HCT116 (cell line): ENCODE measurements around the gene DYNC1LI1. TPM values are rescaled to one million over a fixed set of nuclear protein-coding genes. Genes with fewer than 3 reads are reported as not detected.

ENCODE experiments used
- ATAC-seq: fragments of 200-7000 bp; cut with Tn5 transposase; 2 replicates; pipeline ENCODE4 v1.9.1; 2020; ENCODE audit warnings: mild to moderate bottlenecking, moderate library complexity
- BruUV-seq: library from RNA; stranded (reverse); fragments of 400-500 nt; replicated peaks from 2 replicates; lab custom pipeline; 2021; lab: Mats Ljungman, UMichigan
- CTCF ChIA-PET: fragments of 300-600 bp; sonication (Branson Sonifier 250); formaldehyde crosslinking; loops from one replicate; lab custom pipeline; 2021; ENCODE audit warnings: antibody characterized with exemption; lab: Charles Lee
- POLR2A ChIA-PET: fragments of 300-600, 350-600 bp; sonication (Branson Sonifier 250); formaldehyde crosslinking; loops from one replicate; lab custom pipeline; 2021; ENCODE audit warnings: antibody characterized with exemption; lab: Charles Lee
- RAD21 ChIA-PET, 2 experiments: fragments of 300-600 bp; sonication (Branson Sonifier 250); formaldehyde crosslinking; loops; one replicate each; lab custom pipeline; 2023; ENCODE audit warnings: low total read pairs in 2 of 2; ENCODE audit not compliant: uncharacterized antibody in 2 of 2, unreplicated experiment in 2 of 2, low non-redundant PET in 1 of 2; lab: Charles Lee
- DNase-seq: peaks from one replicate; pipeline ENCODE4 v3.0.0-alpha.2; 2010; ENCODE audit warnings: low read depth, low spot score
- H2AFZ ChIP-seq: fragments of 200-600 bp; shearing (Covaris generic), sonication (generic); 2 replicates; pipeline ENCODE4 v1.6.1; 2017; ENCODE audit warnings: low read depth, mixed run types, mixed read lengths, antibody characterized with exemption, low read length; ENCODE audit not compliant: poor library complexity, severe bottlenecking
- H3K27ac ChIP-seq: 2 replicates; pipeline ENCODE4 v1.5.1; 2012; ENCODE audit warnings: low read depth, low read length
- H3K27me3 ChIP-seq: fragments of 200-600 bp; sonication (generic); 2 replicates; pipeline ENCODE4 v1.6.1; 2016; ENCODE audit warnings: mixed run types, low read length, mixed read lengths; ENCODE audit not compliant: insufficient read depth
- H3K36me3 ChIP-seq, 2 experiments: fragments of 200-500 bp in 1 of 2; fragments of 200-600 bp in 1 of 2; sonication (Bioruptor generic) in 1 of 2; sonication (generic) in 1 of 2; 2 replicates each; pipeline versions ENCODE4 v1.5.1 to v1.6.1; 2014 to 2016; ENCODE audit warnings: low read length in 2 of 2, inconsistent platforms in 1 of 2, mixed read lengths in 1 of 2, mixed run types in 1 of 2; ENCODE audit not compliant: insufficient read depth in 2 of 2, control insufficient read depth in 1 of 2
- H3K4me1 ChIP-seq, 2 experiments: fragments of 200-600 bp in 1 of 2; sonication (generic) in 1 of 2; 2 replicates each; pipeline versions ENCODE4 v1.5.1 to v1.6.1; 2012 to 2017; ENCODE audit warnings: low read length in 2 of 2, inconsistent platforms in 1 of 2, mild to moderate bottlenecking in 1 of 2, mixed read lengths in 1 of 2, mixed run types in 1 of 2, moderate library complexity in 1 of 2; ENCODE audit not compliant: insufficient read depth in 2 of 2, control insufficient read depth in 1 of 2
- H3K4me2 ChIP-seq: fragments of 200-600 bp; sonication (generic); 2 replicates; pipeline ENCODE4 v1.6.1; 2017; ENCODE audit warnings: mixed run types, low read length, mixed read lengths
- H3K4me3 ChIP-seq, 2 experiments: fragments of 200-600 bp in 1 of 2; sonication (generic) in 1 of 2; replicated peaks in 1 of 2; 2 replicates each; pipeline ENCODE4 v1.5.1; 2011 to 2016; ENCODE audit warnings: low read length in 2 of 2, control low read depth in 1 of 2, low read depth in 1 of 2, mild to moderate bottlenecking in 1 of 2, mixed read lengths in 1 of 2, mixed run types in 1 of 2
- H3K79me2 ChIP-seq: fragments of 200-600 bp; sonication (generic); 2 replicates; pipeline ENCODE4 v1.6.1; 2017; ENCODE audit warnings: mild to moderate bottlenecking, mixed run types, low read length, moderate library complexity, mixed read lengths; ENCODE audit not compliant: insufficient read depth
- H3K9ac ChIP-seq: fragments of 200-600 bp; sonication (generic); 2 replicates; pipeline ENCODE4 v1.6.1; 2016; ENCODE audit warnings: low read length, mixed read lengths
- H3K9me2 ChIP-seq: fragments of 200-600 bp; sonication (generic), shearing (Covaris generic); 2 replicates; pipeline ENCODE4 v1.6.1; 2017; ENCODE audit warnings: mixed run types, mild to moderate bottlenecking, moderate library complexity; ENCODE audit not compliant: insufficient read depth
- H3K9me3 ChIP-seq, 2 experiments: fragments of 200-500 bp in 1 of 2; fragments of 200-600 bp in 1 of 2; sonication (Bioruptor generic) in 1 of 2; sonication (generic) in 1 of 2; 2 replicates each; pipeline ENCODE4 v1.6.1; 2014 to 2017; ENCODE audit warnings: low read length in 2 of 2, mixed read lengths in 2 of 2, inconsistent platforms in 1 of 2, low read depth in 1 of 2, mild to moderate bottlenecking in 1 of 2, mixed run types in 1 of 2, moderate library complexity in 1 of 2; ENCODE audit not compliant: control insufficient read depth in 1 of 2, insufficient read depth in 1 of 2
- H4K20me1 ChIP-seq: fragments of 200-600 bp; sonication (generic), shearing (Covaris generic); 2 replicates; pipeline ENCODE4 v1.6.1; 2017; ENCODE audit warnings: mixed run types, mild to moderate bottlenecking, moderate library complexity; ENCODE audit not compliant: insufficient read depth
- CEBPB ChIP-seq: IDR thresholded peaks from 2 replicates; pipeline ENCODE4 v1.6.1; 2012; ENCODE audit warnings: low read depth
- ELF1 ChIP-seq: IDR thresholded peaks from 2 replicates; pipeline ENCODE4 v1.6.1; 2012; ENCODE audit warnings: low read depth, borderline replicate concordance
- SRF ChIP-seq: IDR thresholded peaks from 2 replicates; pipeline ENCODE4 v1.6.1; 2012; ENCODE audit warnings: low read depth
- TCF7L2 ChIP-seq: IDR thresholded peaks from 2 replicates; pipeline ENCODE4 v1.7.0; 2011; ENCODE audit warnings: borderline replicate concordance, inconsistent platforms; ENCODE audit not compliant: insufficient read depth, insufficient read length; ENCODE audit errors: extremely low read depth
- YY1 ChIP-seq: IDR thresholded peaks from 2 replicates; pipeline ENCODE4 v1.6.1; 2011; ENCODE audit warnings: low read length, low read depth, moderate library complexity, mild to moderate bottlenecking; ENCODE audit not compliant: insufficient replicate concordance; ENCODE audit errors: extremely low read depth
- intact Hi-C: fragments of 100-400 bp; cut with micrococcal nuclease; formaldehyde crosslinking; loops from 2 replicates; pipeline ENCODE4 v1.10.0; 2022
- total RNA-seq: library from RNA; stranded (reverse); gene quantifications from one replicate; pipeline ENCODE4 v1.2.1, GENCODE V29; 2021; ENCODE audit not compliant: unreplicated experiment
- TF ChIP-seq, protein P1 (sequence below): IDR thresholded peaks from 2 replicates; pipeline ENCODE4 v1.6.1; 2012; ENCODE audit warnings: low read depth

Gene DYNC1LI1
- total RNA-seq, 1 experiment from 2014 or later = 39.4 TPM

DNA sequence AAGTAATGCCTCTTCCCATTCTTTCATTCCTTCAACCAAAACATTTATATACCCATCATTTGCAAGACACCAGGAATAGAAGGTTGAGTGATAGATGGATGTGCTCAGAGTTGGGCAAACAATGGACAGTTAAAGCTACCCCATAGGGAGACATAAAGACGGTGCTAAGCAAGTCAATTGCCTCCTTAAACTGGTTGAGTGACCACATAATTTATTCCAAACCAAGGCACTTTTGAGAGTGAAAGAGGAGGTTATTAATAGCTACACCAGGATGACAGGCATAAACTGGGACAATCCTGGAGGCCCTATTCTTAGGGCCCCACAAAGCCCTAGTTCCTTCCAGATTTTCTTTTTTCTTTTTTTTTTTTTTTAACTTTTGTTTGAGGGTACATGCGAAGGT, 21.4 kb upstream of the DYNC1LI1 start:
- no peak overlapping the region for H3K4me2 ChIP-seq

DNA sequence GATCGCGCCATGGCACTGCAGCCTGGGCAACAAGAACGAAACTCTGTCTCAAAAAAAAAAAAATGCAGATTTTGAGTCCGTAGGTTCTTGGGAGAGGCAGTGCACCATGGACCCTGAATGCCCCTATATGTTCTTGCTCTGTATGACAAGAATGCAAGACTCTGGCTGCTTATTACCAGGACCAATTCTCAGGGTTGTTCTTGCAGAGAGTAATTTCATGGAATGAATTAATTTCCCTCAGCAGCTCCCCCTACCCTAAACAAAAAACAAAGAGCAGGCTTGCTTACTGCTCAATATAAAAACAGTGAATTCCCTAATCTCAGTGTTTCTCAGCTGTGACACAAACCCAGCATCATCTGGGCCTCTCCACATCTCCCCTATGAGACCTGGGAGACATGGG, 20.5 kb upstream of the DYNC1LI1 start:
- Histone ChIP-seq H3K4me2 (no peak overlapping the region), H3K9ac (no peak overlapping the region), H3K27ac (no peak overlapping the region), H3K27me3 (no peaks in the 10 kb centered on the region), H3K9me2 (no peaks in the 10 kb centered on the region), H3K9me3 (no peaks in the 10 kb centered on the region), H4K20me1 (no peaks in the 10 kb centered on the region), H3K4me3 (no peak overlapping the region), H3K79me2 (no peaks in the 10 kb centered on the region), H3K4me1 (no peaks in the 10 kb centered on the region), H3K36me3 (no peaks in the 10 kb centered on the region), H2AFZ (no peak overlapping the region)
- POLR2A ChIA-PET = no interaction called here
- no TSS peak for BruUV-seq
- CTCF ChIA-PET = no interaction called here
- DNase-seq = no peak
- no peak for TF ChIP-seq ELF1
- no peak for TF ChIP-seq SRF
- TF ChIP-seq TCF7L2 = no peak
- no peak for TF ChIP-seq CEBPB
- TF ChIP-seq YY1 = no peak
- RAD21 ChIA-PET = no interaction called here
- intact Hi-C loops = no loop called here
- ATAC-seq = no peak

More for the DNA sequence above, 21.4 kb upstream of the DYNC1LI1 start:
- Histone ChIP-seq H3K27ac (no peak overlapping the region), H3K27me3 (no peaks in the 10 kb centered on the region), H3K4me3 (no peak overlapping the region), H4K20me1 (no peaks in the 10 kb centered on the region), H3K9me2 (no peaks in the 10 kb centered on the region)
- no TSS peak for BruUV-seq
- POLR2A ChIA-PET = no interaction called here
- ATAC-seq = no peak
- TF ChIP-seq, protein P1, sequence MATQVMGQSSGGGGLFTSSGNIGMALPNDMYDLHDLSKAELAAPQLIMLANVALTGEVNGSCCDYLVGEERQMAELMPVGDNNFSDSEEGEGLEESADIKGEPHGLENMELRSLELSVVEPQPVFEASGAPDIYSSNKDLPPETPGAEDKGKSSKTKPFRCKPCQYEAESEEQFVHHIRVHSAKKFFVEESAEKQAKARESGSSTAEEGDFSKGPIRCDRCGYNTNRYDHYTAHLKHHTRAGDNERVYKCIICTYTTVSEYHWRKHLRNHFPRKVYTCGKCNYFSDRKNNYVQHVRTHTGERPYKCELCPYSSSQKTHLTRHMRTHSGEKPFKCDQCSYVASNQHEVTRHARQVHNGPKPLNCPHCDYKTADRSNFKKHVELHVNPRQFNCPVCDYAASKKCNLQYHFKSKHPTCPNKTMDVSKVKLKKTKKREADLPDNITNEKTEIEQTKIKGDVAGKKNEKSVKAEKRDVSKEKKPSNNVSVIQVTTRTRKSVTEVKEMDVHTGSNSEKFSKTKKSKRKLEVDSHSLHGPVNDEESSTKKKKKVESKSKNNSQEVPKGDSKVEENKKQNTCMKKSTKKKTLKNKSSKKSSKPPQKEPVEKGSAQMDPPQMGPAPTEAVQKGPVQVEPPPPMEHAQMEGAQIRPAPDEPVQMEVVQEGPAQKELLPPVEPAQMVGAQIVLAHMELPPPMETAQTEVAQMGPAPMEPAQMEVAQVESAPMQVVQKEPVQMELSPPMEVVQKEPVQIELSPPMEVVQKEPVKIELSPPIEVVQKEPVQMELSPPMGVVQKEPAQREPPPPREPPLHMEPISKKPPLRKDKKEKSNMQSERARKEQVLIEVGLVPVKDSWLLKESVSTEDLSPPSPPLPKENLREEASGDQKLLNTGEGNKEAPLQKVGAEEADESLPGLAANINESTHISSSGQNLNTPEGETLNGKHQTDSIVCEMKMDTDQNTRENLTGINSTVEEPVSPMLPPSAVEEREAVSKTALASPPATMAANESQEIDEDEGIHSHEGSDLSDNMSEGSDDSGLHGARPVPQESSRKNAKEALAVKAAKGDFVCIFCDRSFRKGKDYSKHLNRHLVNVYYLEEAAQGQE = no peak
- TF ChIP-seq, all 23 proteins: peak for 0
- Histone ChIP-seq H3K9me3 (no peaks in the 10 kb centered on the region), H3K9ac (no peak overlapping the region), H3K36me3 (no peaks in the 10 kb centered on the region), H3K4me1 (no peaks in the 10 kb centered on the region), H3K79me2 (no peaks in the 10 kb centered on the region), H2AFZ (no peak overlapping the region)
- ChIA-PET RAD21 (no interaction called here), CTCF (no interaction called here)
- intact Hi-C loops = no loop called here
- DNase-seq = no peak
